Stimulated activated CD8-positive, alpha-beta memory T cell treated with anti-CD3 and anti-CD28 coated beads, Interleukin-7, amount 100 ng/mL, for 1 hour (primary cell): ENCODE results near the gene SCG3.

Experiments
- DNase-seq, 2 donors: peaks; one replicate each; pipeline ENCODE4 v3.0.0-alpha.2; 2020; ENCODE audit warnings: low read depth in 2 of 2

Gene SCG3

DNA sequence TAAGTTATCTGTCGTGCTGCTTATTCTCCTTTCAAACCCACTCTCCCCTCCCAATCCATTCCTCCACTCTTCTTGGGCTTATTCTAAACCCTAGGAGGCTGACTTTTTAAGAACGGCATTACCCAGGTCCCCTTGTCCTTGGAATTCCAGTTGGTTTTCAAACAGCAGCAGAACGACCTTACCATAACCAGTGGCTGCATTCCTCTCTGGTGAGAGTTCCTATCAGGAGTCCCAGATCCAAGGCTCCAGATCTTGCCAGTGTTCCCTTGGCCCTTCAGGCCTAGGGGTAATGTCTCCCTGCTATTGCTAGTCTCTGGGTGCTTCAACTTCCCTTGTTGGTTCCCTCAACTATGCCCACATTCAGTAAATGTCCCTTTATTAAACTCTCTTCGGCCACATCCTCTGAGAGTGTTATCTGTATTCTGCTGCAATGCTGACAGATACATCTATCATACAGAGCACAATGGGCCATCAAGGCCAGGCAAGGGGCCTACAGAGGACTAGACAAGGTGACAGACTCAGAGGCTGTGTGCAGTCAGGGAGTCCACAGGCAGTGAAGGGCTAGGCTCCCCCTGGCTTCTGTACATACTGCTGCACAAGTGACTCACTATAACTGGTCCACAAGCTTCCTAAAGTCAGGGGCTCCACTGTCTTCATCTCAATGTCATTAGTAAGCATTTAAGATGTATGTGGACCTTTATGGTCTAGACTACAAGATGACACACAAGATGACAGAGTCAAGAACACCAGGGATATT, 46.0 kb downstream of the SCG3 start:
- no peak for DNase-seq

DNA sequence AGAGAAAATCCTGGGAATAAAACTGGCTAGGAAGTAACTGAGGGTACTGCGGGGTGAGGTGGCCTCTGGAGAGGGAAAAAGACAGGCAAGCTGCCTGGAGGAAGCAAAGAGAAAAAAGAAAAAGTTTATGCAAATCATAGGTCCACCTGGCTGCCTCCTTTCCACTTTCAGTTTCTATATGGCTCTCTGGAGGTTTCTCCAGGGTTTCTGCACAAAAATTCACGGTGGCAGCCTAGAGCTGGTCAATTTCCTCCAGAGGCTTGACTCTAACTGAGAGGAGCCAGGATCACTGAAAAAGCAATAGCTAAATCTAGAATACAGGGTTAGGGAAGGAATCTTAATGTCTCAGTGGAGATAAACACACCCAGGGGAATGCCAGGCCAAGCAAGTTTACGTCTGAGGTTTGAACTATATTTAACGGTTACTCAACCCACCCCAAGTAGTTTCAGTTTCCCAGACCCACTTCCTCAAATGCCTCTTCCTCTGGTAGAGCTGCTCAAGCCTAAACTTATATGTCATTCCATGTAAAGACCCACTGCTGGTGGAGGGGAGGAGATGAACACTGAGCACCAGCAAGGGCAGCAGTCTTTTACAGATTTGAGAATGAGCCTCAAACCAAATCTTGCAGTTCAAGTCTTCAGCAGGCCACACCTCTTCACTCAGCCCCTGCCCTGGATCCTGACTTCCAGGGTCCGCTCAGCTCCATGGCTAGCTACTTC, 50.4 kb downstream of the SCG3 start:
- DNase-seq = no peak

DNA sequence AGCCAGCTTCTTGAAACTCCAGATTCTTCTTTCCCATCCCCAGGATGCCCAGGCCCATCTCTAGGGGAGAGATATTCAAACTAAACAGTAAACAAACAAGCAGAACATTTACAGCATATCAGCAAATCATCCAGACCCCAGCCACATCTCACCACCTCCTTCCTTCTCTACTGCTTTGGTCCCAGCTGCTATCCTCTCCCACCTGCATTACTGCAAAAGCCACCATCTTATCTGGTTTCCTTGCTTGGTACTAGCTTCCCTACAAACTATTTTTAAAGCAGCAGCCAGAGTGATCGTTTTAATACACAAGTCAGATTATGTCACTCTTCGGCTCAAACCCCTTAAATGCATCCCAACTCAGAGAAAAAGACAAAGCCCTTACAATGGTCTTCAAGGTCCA, 51.3 kb downstream of the SCG3 start:
- DNase-seq = no peak

DNA sequence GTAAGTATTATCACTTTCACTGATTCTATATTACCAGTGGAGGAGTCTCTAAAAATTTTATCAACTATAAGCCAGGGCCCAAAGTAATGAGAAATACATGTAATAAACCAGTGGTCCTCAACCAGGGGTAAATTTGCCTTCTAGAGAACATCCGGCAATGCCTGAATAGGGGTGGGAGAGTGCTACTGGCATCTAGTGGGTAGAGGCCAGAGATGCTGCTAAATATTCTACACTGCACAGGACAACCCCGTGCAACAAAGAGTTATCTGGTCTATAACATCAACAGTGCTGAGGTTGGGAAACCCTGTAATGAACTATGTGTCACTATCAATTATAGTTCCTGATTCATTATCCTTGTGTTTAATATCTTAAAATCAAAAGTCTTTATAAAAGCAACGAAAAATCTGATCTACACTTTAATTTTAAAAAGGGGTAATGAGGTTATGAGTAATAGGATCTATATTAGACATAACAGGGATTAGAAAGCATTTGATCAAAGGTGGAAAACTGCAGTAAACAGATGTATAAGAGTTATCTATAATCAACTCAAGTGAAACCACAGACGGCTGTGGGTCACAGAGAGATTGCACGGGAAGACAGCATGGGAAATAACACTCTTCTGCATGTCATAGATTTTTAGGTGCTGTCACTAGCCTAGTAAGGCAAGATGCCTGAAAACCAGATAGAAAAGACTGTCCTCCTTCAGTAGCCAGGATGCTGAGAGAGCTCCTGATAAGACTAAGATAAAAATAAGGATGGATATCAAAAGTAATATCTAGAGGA, 54.1 kb downstream of the SCG3 start:
- no peak for DNase-seq

DNA sequence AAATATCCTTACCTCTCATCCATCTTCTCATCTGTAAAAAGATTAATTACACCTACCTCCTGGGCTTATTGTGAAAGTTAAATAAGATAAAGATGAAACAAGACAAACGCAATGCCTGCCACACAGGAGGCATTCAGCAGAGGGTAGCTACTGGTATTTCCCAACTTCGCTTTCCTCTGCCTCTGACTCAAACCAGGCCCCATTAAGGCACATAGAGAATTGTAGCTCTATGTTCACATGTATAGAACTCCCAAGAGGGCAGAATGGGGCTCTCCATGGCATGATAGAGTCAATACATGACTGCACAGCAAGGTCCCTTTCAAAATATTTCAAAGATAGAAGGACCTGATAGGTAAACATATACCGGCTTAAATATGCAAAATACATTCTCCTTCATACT, 54.8 kb downstream of the SCG3 start:
- no peak for DNase-seq

DNA sequence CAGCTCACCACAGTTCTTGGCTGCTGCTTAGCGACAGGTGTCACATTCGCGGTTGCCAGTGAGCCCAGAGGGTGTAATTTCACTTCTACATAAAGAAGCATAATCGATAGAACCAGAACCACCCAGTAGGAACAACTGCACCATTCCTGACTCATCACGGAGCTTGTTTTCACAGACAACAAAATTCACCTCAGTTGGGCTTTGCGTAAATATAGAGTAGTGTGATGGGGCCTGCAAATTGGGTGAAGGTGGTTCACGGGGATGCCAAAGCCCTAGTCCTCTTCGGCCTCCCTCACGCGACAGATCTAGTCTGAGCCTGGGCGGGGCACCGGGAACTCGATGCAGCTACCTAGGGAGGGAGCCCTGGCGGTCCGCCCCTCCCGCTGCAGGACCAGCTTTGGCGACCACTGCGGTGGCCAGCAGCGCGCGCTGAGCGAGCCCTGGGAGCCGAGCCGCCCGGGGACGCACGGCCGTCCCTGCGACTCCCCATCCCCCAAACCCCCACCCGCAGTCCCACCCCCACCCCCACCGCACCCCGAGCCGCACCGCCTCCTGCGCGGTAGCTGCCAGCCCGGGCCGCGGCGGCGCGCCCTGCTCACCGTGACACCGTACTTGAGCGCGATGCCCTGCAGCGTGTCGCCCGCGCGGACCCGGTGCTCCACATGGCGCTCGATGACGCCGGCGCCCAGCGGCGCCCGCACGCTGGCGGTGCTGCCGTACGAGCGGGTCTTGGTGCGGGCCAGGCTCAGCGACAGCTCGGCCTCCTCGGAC, 55.6 kb downstream of the SCG3 start:
- DNase-seq = no peak

DNA sequence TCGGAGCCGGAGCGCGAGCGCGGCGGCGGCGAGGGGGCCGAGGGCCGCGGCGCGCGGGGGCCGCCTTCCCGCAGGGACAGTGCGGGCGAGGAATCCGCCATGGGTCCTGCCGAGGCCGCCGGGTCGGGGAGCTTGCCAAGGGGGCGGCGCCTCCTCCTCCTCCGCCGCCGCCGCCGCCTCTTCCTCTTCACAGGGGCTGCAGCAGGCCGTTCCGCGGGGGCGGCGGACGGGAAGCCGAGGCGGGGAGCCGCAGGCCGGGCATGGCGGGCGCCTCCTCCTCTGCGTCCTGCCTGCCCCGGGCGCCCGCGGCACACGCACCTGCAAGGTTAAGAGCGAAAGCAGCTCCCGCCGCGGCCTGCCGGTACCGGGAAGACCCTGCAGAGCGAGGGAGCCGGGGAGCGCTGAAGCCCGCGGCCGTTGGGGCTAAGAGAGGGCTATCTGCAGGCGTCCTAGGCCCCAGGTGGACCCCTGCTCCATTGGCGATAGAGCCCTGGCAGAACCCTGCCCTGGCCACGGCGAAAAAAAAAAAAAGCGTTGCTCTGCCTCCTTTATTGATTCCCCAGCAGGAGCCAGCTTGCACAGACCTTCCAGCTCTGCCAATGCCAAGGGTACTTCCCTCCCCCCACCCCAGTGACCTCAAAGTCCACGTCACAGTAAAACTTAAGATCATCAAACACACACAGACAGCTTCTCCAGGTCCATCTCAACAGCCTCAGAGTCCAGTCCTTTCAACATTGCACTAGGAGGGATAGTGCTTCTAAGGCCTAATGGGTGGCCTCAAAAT, 56.4 kb downstream of the SCG3 start, which contains the start of gene LYSMD2:
LYSMD2 (minus strand) TSS at position 134 of the 784 bp plus-strand sequence; CDS start at position 101, 33 bp downstream.
- DNase-seq = peak; percentile 46

DNA sequence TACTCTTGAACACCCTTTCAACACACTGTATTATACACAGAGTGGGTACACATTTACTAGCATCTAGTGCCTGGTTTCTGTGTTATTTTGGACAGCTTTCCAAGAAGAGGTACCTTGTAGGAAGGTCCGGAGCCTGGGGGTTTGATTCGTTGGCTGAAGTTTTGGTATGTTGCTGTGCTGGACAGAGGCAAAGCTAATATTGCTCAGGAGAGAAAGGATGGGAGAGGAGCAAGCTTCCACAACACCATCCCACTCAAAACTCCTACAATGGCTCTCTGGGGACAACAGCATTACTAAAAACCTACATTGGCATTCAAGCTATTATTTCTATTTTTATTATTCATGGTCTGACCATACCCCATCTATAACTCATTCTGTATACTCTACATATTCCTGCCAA, 57.2 kb downstream of the SCG3 start:
- no peak for DNase-seq

DNA sequence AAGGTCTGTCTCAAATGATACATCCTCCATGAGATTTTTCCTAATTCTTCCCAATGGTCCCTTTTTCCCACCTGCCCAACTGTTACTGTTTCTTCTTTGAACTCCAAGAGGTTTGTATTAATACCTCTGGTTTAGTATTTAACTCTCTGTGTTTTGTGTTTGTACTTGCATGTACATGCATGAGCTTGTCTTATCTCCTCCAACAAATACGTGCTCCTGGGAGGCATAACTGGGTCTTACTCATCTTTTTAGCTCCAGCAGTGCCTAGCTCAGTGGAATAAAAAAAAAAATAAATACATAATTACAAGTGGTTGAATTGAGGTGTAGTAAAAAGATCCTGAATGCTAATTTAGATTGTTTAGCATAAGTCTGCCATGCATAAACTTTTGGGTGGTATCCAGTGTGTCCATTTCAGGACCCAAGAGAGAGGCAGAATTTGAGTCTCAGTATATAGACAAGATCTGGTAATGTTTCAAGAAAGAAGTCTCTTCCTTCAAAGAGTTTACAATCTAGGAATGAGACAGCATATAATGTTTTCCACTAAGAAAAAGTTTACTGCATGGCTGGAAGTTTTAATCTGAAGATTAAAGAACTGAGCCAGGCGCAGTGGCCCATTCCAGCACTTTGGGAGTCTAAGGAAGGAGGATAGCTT, 57.9 kb downstream of the SCG3 start:
- no peak for DNase-seq

DNA sequence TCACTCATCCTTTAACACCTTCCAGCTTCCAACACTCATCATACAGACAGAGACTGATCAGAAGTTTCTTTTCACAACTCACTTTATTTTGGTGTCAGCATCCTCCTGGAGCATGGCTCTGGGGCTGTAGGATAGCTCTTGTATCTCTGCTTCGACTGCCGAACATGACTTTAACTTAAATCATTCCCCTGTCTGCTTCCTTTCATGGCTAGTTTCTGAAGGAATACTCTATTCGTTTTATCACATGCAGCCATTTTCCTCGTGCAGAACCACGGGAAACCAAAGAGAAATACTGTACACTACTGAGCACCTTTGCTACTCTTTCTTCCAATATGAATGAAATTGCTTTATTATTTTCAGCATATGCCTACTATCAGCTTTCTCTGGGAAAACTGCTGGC, 68.0 kb downstream of the SCG3 start:
- DNase-seq = no peak

DNA sequence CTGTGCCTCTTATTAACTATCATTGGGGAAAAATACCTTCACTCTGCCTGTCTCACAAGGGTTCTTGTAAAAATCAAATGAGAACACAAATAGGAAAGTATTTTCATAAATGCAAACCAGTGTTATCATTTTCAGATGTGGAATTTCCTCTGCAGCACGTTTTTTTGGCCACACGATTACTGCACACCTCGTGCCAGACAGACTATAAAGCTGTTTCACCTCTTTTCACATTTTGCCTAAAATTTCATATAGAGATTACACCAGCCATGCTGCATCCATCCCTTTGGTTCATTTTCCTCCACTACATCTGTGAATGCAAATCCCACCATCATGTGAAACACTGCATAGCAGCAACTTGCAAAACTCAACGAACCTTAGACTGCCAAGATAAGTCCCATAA, 68.9 kb downstream of the SCG3 start:
- no peak for DNase-seq

DNA sequence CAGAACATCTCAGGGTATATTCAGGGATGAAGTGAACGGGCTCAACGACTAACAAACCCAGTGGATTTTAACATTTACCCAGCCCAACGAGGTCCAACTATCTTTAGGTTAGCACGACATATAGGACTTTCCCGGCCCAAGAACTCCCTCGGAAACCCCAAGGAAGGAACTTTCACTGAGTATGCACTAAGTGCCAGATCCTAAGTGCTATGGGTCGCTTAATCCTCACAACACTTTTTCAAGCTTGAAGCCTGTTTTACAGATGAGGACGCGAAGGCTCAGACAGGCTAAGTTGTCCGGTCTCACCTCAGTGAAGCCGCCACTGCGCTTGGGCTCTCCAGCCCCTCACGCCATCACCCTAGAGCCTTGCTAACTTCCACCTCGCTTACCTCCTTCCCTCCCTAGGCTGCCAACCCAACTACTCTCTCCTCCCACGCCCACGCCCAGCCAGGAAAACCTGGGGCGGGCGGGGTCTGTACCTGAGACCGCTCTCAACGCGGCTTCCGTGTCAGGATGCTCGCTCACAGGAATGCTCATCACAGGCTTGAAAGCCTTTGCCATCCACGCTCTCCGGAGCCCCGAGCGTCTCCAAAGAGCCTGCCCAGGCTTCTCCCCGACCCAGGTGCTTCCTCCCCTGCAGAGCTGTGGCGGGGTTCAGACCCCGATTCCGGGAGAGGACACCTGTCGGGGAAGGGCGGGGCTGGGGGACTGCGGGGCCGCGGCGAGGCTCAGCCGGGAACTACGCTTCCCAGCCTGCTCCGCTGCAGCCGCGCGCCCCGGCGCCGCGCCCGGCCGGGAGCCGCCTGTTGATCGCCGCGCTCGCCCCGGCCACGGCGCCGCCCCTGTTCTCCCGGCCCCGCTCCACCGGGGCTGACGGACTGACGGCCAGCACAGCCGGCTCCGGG, 69.7 kb downstream of the SCG3 start, which contains the start of gene TMOD2:
TMOD2 (plus strand) TSS at position 806 of the 905 bp plus-strand sequence. CDS start 14,845 bp downstream, outside the sequence.
- peak in 1 of 2 donors; percentile 19 for DNase-seq

DNA sequence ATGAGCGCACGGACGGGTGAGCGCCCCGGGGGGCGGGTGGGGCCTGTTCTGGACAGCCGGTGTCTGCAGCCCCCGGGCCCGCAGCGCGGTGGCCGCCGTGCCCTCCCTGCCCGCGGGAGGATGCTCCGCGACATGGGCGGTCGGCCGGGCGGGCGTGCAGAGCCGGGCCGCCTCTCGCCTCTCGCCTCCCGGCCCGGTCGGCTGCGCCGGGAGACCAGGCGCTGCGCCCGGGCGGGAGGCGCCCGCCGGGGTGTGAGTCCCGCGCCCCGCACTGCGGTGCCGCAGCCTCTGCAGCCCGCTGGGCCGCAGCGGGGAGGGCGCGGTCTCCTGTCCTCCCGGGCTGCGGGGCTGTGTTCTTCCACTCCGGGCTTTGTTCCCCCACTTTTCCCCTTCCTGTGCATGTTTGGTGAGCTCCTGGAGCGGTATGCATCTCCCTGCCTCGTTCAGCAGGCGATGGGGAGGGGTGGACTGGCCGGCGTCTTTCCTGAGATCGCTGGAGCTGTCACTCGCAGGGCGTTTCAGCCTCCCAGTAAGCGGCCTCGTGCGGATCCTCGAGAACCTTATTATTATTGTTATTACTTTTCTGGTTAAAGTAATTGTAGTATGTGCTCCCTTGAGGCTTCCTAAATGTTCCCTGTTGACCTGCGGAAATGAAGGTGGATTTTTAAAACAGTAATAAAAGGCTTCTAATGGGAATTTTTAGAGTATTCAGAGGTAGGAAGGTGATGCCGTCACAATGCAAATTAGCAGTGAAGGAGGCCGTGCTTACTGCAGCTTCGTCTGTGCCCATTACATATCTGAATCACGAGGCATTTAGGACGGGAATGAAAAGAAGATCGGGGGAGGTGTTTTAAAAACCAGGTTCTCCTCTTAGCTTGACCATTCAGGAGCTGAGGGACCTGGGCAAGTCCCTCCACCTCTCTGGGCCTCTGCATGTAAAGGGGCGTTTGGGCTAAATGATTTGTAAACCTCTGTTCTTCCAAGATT, 70.7 kb downstream of the SCG3 start:
- no peak for DNase-seq

DNA sequence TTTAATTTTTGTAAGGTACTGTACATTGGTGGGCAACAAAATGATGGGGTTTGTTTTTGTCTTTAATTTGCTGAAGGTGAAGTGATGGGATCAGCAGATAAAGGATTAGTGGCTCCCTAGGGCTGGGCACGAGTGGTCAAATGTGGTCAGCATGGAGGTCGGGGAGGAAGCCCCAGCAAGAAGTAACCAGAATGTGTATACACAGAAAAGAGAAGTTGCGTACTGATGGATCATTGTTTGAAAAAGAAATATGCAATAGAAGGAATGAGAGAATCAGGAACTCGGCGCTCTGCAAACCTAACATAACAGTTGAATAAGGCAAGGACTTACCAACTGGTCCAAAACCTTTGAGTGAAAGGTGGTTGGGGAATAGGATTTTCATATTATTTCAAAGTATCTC, 71.6 kb downstream of the SCG3 start:
- no peak for DNase-seq

DNA sequence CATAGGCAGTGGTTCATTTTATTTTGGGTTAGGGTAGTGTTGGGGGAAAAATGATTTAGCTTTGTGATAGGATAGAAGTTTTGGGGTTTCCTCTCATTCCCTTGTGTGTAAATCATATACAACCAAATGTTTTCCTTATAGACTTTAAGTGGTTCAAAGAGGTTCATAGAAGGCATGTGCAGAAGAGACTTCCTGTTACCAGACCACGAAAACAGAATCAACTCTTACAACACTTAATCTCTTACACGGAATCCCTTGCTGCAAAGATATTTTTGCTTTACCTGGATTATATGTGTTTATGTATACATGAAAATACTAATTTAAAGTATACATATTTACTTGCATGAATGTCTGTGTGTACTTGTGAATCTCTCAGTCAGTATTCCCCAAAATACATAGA, 73.0 kb downstream of the SCG3 start:
- DNase-seq = no peak

DNA sequence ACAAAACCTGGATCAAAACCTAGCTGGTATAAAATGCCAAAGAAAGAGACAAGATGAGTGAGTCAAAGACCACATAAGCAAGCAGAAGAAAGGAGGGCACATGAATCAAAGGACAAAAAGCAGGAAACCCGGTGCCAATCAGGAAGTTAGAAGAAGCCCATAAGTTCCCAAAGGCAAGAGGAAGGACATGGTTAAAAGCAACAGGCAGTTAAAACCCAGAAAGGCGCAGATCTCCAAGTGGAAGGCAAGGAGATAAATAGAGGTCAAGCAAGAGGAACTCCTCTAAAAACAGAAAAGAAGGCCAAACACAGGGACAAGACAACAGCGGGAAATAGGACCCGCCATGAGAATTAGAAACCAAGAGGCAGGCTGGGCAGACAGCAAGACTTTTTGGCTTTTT, 74.5 kb downstream of the SCG3 start:
- no peak for DNase-seq

DNA sequence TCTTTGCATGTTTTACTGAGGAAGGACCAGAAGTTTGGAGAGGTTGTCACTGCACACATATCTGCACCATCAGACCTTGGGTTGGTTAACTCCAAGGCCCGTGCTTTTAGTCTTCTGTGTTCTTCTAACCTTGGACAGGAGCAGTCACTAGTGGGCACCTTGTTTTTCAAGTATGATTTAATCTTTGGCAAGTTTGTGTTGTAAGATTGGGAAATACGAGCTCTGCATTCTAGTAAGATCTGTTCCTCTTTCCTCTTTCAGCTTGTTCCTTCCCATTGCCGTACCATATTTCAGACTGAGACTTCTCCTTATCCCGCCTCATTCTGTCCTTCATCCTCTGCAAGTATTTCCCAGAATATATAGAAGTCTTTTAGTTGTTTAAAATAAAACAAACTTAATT, 75.2 kb downstream of the SCG3 start:
- DNase-seq = no peak

DNA sequence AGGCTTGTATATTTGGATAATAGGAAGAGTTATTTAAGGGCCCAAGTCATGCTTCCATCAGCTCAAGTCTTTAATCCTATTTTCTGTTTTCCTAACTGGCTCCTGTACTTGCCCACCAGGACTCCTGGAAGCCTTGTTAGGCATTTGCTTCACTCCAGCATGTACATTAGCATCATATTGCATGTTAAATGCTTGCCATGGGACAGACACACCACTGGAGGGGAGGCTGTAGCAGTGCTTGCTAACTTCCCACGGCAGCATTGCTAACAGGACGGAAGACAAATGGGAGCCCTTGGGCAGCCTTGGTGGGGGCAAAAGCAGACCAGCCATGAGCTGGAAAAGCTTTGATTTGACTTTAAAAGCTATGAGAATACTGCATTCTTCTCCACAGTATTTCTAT, 76.1 kb downstream of the SCG3 start:
- DNase-seq = no peak
